Cardiac fibroblast (primary cell): ENCODE data around the gene RFTN2.
A peak's percentile ranks its signal among the peaks of the same experiment; 100 is the strongest.
"Not testable (repeated sequence)": the region's sequence is repeated elsewhere in the genome, so short reads cannot be mapped to it uniquely, and the experiment has no call there.

Experiments
- DNase-seq, 2 donors: peaks; one replicate each; pipeline versions ENCODE4 v3.0.0 to v3.0.0-alpha.2; 2010; ENCODE audit warnings: low read depth in 2 of 2
- H3K4me3 ChIP-seq, 2 donors: replicated peaks in 1 of 2; 1 replicate in 1 of 2; 2 replicates in 1 of 2; pipeline ENCODE4 v1.5.1; 2011; ENCODE audit warnings: low read depth in 2 of 2, low read length in 2 of 2, mild to moderate bottlenecking in 2 of 2, moderate library complexity in 1 of 2
- TF ChIP-seq, protein P1 (sequence below): IDR thresholded peaks from one replicate; pipeline ENCODE4 v1.5.1; 2011; ENCODE audit warnings: low read depth, mild to moderate bottlenecking, low read length, inconsistent platforms

Gene RFTN2

DNA sequence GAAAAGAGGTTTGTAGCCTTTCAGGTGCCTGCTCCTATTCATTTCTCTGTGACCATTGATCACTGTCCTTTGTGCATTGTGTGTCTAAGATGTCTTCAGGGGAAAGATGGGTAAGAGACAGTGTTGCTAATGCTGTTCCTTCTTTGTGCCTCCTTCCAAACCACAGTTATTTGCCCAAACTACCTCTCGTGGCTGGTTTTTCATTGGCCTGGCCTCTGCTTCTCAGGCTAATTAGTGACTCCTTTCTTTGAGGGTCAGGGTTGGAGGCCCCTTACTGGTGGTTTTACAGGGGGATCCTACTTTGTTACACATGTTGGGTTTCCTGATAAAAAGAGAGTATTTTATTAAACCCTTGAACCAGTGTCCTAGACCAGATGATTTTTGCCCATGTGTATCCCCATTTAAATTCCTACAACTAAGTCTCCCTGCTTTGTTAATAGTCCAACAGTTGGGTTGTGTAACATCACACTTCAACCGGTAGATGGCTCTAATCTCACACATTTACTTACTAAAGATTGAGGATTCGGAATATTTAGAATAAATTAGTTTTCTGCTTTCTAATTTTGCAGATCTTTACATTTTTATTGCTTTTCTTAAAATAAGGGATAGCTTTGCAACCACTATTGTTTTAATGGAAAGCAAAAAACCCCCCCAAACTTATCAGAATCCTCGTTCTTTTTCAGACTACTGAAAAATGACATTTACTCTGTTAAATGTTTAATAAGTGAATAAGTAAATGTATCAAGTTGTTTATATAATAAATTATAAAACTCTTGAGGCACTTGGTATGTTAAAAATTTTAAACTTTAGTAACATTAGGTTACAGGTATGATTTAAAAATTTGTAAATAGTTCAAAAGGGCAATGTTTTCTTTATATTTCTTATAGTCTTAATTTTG lies 32.2 kb upstream of the RFTN2 start:
- DNase-seq: peak; percentile 71 to 75
- TF ChIP-seq, protein P1, sequence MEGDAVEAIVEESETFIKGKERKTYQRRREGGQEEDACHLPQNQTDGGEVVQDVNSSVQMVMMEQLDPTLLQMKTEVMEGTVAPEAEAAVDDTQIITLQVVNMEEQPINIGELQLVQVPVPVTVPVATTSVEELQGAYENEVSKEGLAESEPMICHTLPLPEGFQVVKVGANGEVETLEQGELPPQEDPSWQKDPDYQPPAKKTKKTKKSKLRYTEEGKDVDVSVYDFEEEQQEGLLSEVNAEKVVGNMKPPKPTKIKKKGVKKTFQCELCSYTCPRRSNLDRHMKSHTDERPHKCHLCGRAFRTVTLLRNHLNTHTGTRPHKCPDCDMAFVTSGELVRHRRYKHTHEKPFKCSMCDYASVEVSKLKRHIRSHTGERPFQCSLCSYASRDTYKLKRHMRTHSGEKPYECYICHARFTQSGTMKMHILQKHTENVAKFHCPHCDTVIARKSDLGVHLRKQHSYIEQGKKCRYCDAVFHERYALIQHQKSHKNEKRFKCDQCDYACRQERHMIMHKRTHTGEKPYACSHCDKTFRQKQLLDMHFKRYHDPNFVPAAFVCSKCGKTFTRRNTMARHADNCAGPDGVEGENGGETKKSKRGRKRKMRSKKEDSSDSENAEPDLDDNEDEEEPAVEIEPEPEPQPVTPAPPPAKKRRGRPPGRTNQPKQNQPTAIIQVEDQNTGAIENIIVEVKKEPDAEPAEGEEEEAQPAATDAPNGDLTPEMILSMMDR: peak; percentile 68
- H3K4me3 ChIP-seq: peak overlapping the region; percentile 19 to 84

GRCh38 chr2:197706839-197707207 lies 31.4 kb upstream of the RFTN2 start:
- TF ChIP-seq, protein P1: no peak
- H3K4me3 ChIP-seq: peak overlapping the region; percentile 84 to 96
- DNase-seq: no peak

GRCh38 chr2:197705912-197706838 lies 30.8 kb upstream of the RFTN2 start:
- peak overlapping the region; percentile 84 to 96 for H3K4me3 ChIP-seq
- TF ChIP-seq, protein P1: no peak
- DNase-seq: peak; percentile 16 to 21

DNA sequence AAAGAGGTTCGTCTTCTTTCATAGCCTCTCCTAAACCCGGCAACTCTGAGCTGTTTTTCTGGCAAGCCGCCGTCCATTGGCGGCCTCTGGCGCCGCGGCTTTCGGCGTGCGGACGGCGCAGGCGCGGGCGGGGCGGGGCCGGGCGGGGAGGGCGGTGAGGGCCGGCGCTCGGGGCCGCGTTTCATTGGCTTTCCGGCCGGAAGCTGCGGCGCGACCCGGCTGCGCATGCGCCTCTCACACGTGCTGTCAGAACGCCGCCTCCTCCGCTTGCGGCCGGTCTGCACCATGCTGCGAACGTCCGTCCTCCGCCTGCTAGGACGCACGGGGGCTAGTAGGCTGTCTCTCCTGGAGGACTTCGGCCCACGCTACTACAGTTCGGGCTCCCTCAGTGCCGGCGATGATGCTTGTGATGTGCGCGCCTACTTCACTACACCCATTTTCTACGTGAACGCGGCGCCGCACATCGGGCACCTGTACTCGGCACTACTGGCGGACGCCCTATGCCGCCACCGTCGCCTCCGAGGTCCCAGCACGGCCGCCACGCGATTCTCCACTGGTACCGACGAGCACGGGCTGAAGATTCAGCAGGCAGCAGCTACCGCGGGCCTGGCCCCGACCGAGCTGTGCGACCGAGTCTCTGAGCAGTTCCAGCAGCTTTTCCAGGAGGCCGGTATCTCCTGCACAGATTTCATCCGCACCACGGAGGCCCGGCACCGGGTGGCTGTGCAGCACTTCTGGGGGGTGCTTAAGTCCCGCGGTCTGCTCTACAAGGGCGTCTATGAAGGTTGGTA lies 29.9 kb upstream of the RFTN2 start, which contains the start of gene MARS2:
TSS of gene MARS2 (plus strand) at position 249 of the 791 bp plus-strand sequence. CDS start at position 286, 37 bp downstream.
- peak; percentile 92 to 95 for DNase-seq
- TF ChIP-seq, protein P1: no peak
- peak within 1 kb of the TSS; percentile 84 to 96 for H3K4me3 ChIP-seq

GRCh38 chr2:197704434-197705120 lies 29.2 kb upstream of the RFTN2 start:
- H3K4me3 ChIP-seq: peak overlapping the region; percentile 42 to 55
- TF ChIP-seq, protein P1: no peak
- DNase-seq: no peak

- no peak overlapping the region for H3K4me3 ChIP-seq
- DNase-seq: no peak
- TF ChIP-seq, protein P1: no peak
Measured at GRCh38 chr2:197700960-197701359, 25.6 kb upstream of the RFTN2 start.

DNA sequence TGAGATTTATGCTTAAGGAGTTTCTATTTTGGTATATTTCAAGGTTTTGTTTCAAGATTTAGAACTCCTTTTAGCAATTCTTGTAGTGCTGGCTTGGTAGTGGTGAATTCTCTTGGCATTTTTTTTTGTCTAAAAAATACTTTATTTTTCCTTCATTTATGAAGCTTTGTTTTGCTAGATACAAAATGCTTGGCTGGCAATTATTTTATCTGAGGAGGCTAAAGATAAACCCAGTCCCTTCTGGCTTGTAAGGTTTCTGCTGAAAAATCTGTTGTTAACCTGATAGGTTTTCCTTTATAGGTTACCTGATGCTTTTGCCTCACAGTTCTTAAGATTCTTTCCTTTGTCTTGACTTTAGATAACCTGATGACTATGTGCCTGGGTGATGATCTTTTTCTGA lies 24.3 kb upstream of the RFTN2 start:
- H3K4me3 ChIP-seq, DNase-seq: not testable (repeated sequence)

GRCh38 chr2:197696571-197696970 lies 21.2 kb upstream of the RFTN2 start:
- not testable (repeated sequence) for H3K4me3 ChIP-seq, DNase-seq

GRCh38 chr2:197695971-197696370 lies 20.6 kb upstream of the RFTN2 start:
- DNase-seq, H3K4me3 ChIP-seq: not testable (repeated sequence)
